ENCODE results near the gene DCTPP1.
"Not testable (repeated sequence)": the region's sequence is repeated elsewhere in the genome, so short reads cannot be mapped to it uniquely, and the experiment has no call there.

The DCTPP1 gene

GRCh38 chr16:30397056-30397455 is 32.8 kb downstream of the DCTPP1 start:
- TF ChIP-seq ZNF8 (CRISPR knock-in tag; IDR thresholded peaks at IDR 0.05) (no peak), TSHZ2 (CRISPR knock-in tag; IDR thresholded peaks at IDR 0.05) (no peak), CSRNP3 (CRISPR knock-in tag; IDR thresholded peaks at IDR 0.05) (no peak), ISL1 (CRISPR knock-in tag; IDR thresholded peaks at IDR 0.05) (no peak), PPARA (CRISPR knock-in tag; IDR thresholded peaks at IDR 0.05; ENCODE audit: borderline replicate concordance) (no peak), RARB (CRISPR knock-in tag; IDR thresholded peaks at IDR 0.05) (no peak), ESRRG (CRISPR knock-in tag; IDR thresholded peaks at IDR 0.05) (no peak), SNAI2 (CRISPR knock-in tag; IDR thresholded peaks at IDR 0.05) (no peak), TOX (CRISPR knock-in tag; IDR thresholded peaks at IDR 0.05; ENCODE audit: borderline replicate concordance) (no peak), ZFP30 (CRISPR knock-in tag; IDR thresholded peaks at IDR 0.05) (no peak), ARNTL (CRISPR knock-in tag; IDR thresholded peaks at IDR 0.05; ENCODE audit: borderline replicate concordance, low read depth) (no peak), TCF4 (CRISPR knock-in tag; IDR thresholded peaks at IDR 0.05; ENCODE audit: borderline replicate concordance) (no peak), BACH2 (CRISPR knock-in tag; IDR thresholded peaks at IDR 0.05; ENCODE audit: borderline replicate concordance) (no peak), GLIS3 (CRISPR knock-in tag; IDR thresholded peaks at IDR 0.05) (no peak), CSDC2 (CRISPR knock-in tag; IDR thresholded peaks at IDR 0.05) (no peak), ZNF70 (CRISPR knock-in tag; IDR thresholded peaks at IDR 0.05) (no peak)
- TF ChIP-seq, protein P1, sequence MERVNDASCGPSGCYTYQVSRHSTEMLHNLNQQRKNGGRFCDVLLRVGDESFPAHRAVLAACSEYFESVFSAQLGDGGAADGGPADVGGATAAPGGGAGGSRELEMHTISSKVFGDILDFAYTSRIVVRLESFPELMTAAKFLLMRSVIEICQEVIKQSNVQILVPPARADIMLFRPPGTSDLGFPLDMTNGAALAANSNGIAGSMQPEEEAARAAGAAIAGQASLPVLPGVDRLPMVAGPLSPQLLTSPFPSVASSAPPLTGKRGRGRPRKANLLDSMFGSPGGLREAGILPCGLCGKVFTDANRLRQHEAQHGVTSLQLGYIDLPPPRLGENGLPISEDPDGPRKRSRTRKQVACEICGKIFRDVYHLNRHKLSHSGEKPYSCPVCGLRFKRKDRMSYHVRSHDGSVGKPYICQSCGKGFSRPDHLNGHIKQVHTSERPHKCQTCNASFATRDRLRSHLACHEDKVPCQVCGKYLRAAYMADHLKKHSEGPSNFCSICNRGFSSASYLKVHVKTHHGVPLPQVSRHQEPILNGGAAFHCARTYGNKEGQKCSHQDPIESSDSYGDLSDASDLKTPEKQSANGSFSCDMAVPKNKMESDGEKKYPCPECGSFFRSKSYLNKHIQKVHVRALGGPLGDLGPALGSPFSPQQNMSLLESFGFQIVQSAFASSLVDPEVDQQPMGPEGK (CRISPR knock-in tag; IDR thresholded peaks at IDR 0.05; ENCODE audit: borderline replicate concordance) = no peak
- TF ChIP-seq, protein P2, sequence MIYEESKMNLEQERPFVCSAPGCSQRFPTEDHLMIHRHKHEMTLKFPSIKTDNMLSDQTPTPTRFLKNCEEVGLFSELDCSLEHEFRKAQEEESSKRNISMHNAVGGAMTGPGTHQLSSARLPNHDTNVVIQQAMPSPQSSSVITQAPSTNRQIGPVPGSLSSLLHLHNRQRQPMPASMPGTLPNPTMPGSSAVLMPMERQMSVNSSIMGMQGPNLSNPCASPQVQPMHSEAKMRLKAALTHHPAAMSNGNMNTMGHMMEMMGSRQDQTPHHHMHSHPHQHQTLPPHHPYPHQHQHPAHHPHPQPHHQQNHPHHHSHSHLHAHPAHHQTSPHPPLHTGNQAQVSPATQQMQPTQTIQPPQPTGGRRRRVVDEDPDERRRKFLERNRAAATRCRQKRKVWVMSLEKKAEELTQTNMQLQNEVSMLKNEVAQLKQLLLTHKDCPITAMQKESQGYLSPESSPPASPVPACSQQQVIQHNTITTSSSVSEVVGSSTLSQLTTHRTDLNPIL (CRISPR knock-in tag; IDR thresholded peaks at IDR 0.05; ENCODE audit: low read depth) = no peak

DNA sequence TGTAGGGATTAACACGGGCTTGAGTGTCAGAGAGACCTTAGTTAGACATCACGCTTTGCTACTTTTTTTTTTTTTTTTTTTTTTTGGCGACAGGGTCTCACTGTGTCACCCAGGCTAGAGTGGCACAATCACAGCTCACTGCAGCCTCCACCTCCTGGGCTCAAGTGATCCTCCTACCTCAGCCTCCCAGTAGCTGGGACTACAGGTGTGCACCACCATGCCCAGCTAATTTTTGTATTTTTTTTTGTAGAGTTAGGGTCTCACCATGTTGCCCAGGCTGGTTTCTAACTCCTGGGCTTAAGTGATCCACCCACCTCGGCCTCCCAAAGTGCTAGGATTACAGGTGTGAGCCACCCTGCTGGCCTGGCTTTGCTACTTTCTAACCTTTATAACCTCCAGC is 33.2 kb downstream of the DCTPP1 start:
- not testable (repeated sequence) for ATAC-seq

More at GRCh38 chr16:30397056-30397455, 32.8 kb downstream of the DCTPP1 start:
- ATAC-seq = no peak

DNA sequence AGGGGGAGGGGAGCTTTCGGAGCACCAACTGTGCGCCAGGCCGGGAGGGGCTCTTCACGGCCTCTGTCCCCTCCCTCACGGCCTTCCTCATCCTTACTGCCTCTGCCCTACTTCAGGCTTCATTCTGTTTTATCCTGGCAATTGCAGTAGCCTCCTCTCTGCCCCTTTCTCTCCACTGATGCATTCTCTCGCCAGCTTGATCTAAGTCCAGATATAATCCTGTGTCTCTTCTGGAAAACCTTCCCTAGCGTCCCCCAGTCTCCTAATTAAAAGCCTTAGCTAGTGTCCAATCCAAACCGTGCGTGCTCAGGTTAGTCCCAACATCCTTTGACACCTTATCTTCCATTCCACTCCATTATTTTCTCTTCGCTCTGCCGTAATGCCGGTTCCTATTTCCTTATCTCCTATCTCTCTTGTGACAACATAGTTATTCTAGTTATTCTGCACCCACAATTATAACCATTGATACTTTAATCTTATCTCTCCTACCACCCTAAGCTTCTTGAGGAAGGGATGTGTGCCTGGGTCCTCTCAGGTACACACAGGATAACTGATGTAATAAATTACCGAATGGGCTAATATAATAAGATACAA is 33.7 kb downstream of the DCTPP1 start:
- TF ChIP-seq ISL1 (CRISPR knock-in tag; IDR thresholded peaks at IDR 0.05) (no peak), ZFP30 (CRISPR knock-in tag; IDR thresholded peaks at IDR 0.05) (no peak), ESRRG (CRISPR knock-in tag; IDR thresholded peaks at IDR 0.05) (no peak), OSR1 (CRISPR knock-in tag; IDR thresholded peaks at IDR 0.05) (no peak), POU6F1 (CRISPR knock-in tag; IDR thresholded peaks at IDR 0.05; ENCODE audit: borderline replicate concordance, low read depth) (no peak)
- TF ChIP-seq, protein P1 (CRISPR knock-in tag; IDR thresholded peaks at IDR 0.05; ENCODE audit: borderline replicate concordance) = no peak
- ATAC-seq = no peak
